NT2/D1 (cell line): ENCODE data around the gene LRRC32.

ENCODE experiments used
- SUZ12 ChIP-seq: IDR thresholded peaks from 2 replicates; pipeline ENCODE4 v1.6.1; 2011; ENCODE audit not compliant: insufficient read length, insufficient read depth; ENCODE audit errors: extremely low read depth
- ZNF274 ChIP-seq: IDR thresholded peaks from 2 replicates; pipeline ENCODE4 v1.6.1; 2011; ENCODE audit warnings: mild to moderate bottlenecking, low read depth, low read length

DNA sequence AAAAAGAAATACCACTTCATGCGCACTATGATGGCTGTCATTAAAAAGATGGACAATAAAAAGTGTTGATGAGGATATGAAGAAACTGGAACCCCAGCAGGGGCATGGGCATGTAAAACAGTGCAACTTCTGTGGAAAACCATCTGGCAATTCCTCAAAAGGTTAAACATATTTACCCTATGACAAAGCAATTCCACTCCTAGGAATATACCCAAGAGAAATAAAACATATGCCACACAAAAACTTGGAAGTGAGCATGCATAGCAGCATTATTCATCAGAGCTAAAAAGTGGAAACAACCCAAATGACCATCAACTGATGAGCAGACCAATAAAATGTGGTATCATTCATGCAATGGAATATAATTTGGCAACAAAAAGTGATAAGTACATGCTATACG is 50.1 kb downstream of the LRRC32 start:
- no peak for TF ChIP-seq SUZ12
- TF ChIP-seq ZNF274: no peak
